ENCODE measurements around the gene KCNT1.

KCNT1 gene

GRCh38 chr9:135782946-135783345 lies 81.0 kb downstream of the KCNT1 start:
- no peak for DNase-seq (ENCODE audit: low read depth)

DNA sequence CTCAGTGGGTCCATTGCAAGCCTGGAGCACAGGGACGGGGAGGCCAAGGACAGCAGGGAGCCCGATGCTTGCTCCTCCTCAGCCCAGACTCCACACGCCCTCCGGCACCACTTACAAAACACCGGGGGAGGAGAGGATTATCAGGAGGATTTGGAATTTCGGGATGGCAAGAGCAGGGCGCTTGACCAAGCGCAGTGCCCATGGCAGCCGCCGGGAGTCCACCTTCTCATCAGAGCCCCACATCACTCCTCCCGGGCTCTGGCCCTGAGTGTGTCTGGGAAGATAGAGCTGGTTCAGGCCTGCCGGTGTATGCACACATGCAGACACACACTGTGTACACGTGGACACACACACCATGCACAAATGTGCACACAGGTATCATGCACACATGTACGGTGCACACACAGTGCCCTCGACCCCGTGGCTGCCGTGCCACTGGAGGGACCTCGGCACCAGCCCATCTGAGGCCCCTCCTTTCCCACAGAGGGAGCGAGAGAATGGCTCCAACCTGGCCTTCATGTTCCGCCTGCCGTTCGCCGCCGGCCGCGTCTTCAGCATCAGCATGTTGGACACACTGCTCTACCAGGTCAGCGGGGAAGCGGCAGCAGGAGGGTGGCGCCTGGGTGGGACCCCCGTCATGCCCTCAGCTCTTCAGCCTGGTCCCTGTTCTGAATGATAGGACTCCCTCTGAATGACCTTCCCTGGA lies 81.7 kb downstream of the KCNT1 start:
- no peak for DNase-seq (ENCODE audit: low read depth)

DNA sequence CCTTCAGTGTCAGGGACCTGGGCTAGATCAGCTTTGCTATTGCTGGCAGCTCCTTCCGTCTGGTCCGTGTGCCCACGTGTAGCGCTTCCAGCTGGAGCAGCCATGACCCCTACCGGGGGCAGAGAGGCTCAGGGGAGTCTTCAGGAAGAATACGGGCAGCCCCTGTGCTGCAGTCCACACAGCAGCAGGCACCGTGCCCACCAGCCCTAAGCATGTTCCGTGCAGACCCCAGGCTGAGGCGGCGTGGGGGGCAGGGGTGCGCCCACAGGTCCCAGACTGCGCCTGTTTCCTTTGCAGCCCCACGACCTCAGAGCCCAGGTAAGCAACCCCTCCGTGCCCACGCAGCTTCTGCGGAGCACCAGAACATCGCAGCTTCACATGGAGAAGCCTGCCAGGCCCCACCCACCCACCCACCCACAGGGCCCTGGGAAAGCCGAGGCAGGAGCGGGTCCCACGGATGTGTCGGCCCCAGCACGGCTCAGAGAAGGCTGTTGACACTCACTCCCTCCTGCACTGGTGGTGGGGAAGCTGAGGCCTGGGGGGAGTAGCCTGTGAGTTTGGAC lies 83.1 kb downstream of the KCNT1 start:
- no peak for DNase-seq (ENCODE audit: low read depth)

DNA sequence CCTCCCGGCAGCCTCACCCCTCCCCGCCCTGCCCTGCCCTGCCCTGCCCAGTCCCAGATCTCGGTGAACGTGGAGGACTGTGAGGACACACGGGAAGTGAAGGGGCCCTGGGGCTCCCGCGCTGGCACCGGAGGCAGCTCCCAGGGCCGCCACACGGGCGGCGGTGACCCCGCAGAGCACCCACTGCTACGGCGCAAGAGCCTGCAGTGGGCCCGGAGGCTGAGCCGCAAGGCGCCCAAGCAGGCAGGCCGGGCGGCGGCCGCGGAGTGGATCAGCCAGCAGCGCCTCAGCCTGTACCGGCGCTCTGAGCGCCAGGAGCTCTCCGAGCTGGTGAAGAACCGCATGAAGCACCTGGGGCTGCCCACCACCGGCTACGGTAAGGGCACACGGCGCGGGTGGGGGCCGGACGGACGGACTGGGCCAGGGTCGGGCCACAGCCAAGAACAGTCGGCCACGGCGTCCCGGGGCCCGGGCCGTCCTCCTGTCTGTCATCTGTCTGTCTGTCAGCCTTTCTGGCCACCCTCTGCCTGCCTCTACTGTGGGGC lies 84.2 kb downstream of the KCNT1 start:
- DNase-seq (ENCODE audit: low read depth): no peak

- no peak for DNase-seq (ENCODE audit: low read depth)
Observed at GRCh38 chr9:135787317-135787716, 85.3 kb downstream of the KCNT1 start.

DNA sequence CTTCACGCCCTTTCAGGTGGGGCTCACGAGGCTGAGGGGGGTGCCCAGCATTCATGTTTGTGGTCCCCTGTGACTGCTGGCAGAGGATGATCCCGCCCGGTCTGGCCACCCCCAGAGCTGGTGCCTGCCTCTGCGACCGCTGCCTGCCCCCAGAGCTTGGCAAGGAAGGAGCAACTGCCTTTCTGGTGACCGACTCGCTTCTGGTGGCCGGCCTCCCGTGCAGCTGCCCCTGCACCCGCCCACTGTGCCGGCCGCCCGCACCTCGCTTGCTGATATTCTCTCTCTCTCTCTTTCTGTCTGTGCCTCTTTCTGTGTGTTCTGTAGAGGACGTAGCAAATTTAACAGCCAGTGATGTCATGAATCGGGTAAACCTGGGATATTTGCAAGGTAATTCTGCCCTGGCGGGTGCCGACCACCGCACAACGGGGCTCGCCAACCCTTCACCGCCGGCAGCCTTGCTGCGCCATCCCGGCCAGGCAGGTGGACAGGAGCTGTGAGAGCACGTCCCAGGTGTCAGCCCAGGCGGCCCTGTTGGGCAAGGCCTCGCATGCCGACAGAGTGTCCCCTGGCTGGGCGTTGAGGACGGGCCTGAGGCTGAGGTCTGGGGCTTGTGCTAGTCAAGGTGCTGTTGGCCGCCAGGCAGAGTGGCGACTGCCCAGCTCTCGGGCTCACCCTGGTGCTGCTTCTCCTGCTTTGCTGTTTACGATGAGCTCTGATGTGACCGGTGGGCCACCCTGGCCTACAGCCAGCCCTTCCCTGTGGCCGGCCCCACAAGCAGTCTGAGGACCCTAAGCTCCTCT lies 86.0 kb downstream of the KCNT1 start:
- no peak for DNase-seq (ENCODE audit: low read depth)

- DNase-seq (ENCODE audit: low read depth): no peak
Observed at GRCh38 chr9:135788576-135789300, 86.8 kb downstream of the KCNT1 start.

GRCh38 chr9:135789838-135790291 lies 87.9 kb downstream of the KCNT1 start:
- DNase-seq (ENCODE audit: low read depth): no peak

- DNase-seq (ENCODE audit: low read depth): no peak
Observed at GRCh38 chr9:135790356-135790755, 88.4 kb downstream of the KCNT1 start.

GRCh38 chr9:135790850-135791249 lies 88.9 kb downstream of the KCNT1 start:
- DNase-seq (ENCODE audit: low read depth): no peak

- DNase-seq (ENCODE audit: low read depth): no peak
Observed at GRCh38 chr9:135791431-135792267, 89.7 kb downstream of the KCNT1 start.

- no peak for DNase-seq (ENCODE audit: low read depth)
Observed at GRCh38 chr9:135792268-135793128, 90.5 kb downstream of the KCNT1 start.

DNA sequence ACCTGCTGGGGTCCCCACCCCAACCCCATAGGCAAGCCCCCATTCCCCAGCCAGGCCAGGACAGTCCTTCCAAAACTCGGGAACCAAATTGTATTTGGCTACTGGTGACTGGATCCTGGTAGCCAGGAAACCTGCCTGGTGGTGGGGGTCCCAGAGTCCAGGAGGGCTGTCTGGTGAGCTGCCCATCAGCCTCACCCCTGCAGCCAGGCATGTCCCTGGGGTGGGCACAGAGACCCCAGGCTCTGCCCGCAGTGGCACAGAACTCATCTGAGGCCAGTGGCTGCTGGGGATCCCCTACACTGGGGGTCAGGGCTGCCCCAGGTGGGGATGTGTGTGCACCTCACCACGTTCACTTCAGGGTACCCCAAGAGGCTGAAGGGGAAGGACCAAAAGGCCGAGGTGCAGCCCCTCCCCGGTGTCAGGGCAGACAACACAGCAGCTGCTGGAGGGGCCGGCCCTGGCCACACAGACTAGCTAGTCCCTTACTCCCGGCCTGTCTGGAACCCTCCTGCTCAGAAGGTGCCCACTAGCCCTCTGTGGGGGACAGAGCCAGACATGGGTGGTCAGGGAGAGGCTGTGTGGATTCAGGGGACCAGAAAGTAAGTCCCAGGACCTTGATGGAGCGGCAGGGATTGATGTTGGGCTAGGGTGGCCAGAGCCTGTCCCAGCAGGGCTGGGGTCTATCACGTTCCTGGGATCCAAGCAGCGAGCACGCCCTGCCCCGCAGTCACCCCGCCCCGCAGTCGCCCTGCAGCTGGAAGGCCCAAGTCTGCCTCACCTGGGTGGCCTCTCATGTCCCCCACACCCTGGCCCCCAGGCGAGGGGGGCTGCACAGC lies 91.5 kb downstream of the KCNT1 start:
- DNase-seq (ENCODE audit: low read depth): no peak

DNA sequence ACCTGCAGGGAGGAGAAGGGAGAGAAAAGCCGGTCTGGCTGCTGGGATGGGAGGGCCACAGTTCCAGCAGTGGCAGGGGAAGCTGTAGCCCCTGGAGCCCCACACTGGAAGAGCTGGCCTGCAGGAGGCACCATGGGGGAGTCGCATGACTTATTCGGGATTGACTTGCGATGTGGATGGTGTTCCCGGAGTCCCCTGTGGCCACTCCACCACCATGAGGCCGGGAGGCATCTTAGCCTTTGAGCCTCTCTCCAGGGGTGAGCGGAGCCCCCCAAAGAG lies 92.0 kb downstream of the KCNT1 start:
- DNase-seq (ENCODE audit: low read depth): no peak

GRCh38 chr9:135794361-135794885 lies 92.4 kb downstream of the KCNT1 start:
- no peak for DNase-seq (ENCODE audit: low read depth)

GRCh38 chr9:135795391-135795790 lies 93.4 kb downstream of the KCNT1 start:
- no peak for DNase-seq (ENCODE audit: low read depth)

- DNase-seq (ENCODE audit: low read depth): no peak
Observed at GRCh38 chr9:135796784-135797485, 95.0 kb downstream of the KCNT1 start.

DNA sequence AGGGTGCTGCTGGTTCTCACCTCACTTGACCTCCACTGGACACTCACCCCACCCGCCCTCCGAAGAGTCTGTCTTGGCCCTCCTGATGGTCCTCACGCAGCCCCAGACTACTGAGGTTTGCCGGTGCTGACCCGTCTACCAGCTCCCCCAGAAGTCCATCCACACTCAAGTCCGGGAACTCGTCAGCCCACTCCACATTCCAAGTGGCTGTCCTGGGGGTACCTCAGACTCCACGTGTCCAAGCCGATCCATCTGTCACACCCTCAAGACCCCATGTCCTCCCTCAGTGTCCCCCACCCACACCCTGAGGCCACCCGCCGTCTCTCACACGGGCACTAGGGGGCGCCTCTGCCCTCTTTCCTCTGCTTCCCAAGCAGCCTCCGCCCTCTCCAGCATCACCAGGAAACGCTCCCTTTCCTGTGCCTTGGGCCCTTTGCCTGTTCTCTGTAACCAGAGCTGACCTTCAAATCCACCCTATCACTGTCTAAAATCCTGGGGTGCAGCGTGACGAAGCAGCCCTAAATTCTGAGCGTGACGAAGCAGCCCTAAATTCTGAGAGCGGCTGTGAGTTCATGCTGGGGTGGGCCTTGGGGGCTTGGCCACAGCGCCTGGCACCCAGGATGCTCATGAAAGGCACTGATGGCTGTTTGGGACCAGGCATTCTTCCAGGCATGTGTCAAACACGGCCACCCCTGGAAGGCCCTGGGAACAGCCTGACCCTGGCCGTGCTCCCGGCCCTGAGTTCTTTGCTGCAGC lies 95.7 kb downstream of the KCNT1 start:
- no peak for DNase-seq (ENCODE audit: low read depth)

All from GM04503 (cell line).